Measurements from ENCODE around the gene ABCC3. TPM values are rescaled to one million over a fixed set of nuclear protein-coding genes. Genes with fewer than 3 reads are reported as not detected.

Gene ABCC3
- total RNA-seq, 1 experiment from 2014 or later, result 0.56 TPM

GRCh38 chr17:50638966-50639713, 4.5 kb downstream of the ABCC3 start:
- no TSS peak for BruUV-seq (replicated peaks)
- H3K9me3 ChIP-seq (ENCODE audit: low read depth, low read length, poor library complexity, severe bottlenecking), result no peaks in the 10 kb centered on the region
- H3K36me3 ChIP-seq (ENCODE audit: insufficient read depth, low read length, poor library complexity, severe bottlenecking), result no peaks in the 10 kb centered on the region
- DNase-seq (ENCODE audit: low spot score), result peak; percentile 94
- intact Hi-C loops (cut with micrococcal nuclease; ENCODE audit: unreplicated experiment), result no loop called here
- H3K4me3 ChIP-seq (ENCODE audit: low read depth, low read length, poor library complexity, severe bottlenecking), result no peak overlapping the region
- TF ChIP-seq CTCF (conservative IDR thresholded peaks at IDR 0.05; ENCODE audit: low read depth, low read length) (no peak), EZH2 (IDR thresholded peaks at IDR 0.05; ENCODE audit: borderline replicate concordance, low read depth, low read length, poor library complexity, severe bottlenecking) (no peak)
- peak overlapping the region; percentile 3 for H3K27ac ChIP-seq (ENCODE audit: low read depth, low read length, poor library complexity, severe bottlenecking)
- POLR2A ChIA-PET (ENCODE audit: low non-redundant PET), result interaction anchor here (0.6 kb wide), 2 partner anchors 82 to 322 kb away, joined by 3 to 5 read pairs; no protein-coding TSS in a partner anchor
- CTCF ChIA-PET, result interaction anchor here (0.6 to 1.9 kb wide), 2 partner anchors 13 to 67 kb away, joined by 7 to 8 read pairs; no protein-coding TSS in a partner anchor
- no peaks in the 10 kb centered on the region for H3K27me3 ChIP-seq (replicated peaks; ENCODE audit: insufficient read depth, low read depth, low read length, poor library complexity)
- peaks cover 34% of the 10 kb centered on the region for H3K4me1 ChIP-seq (ENCODE audit: insufficient read depth, low read length, poor library complexity, severe bottlenecking)

- ChIA-PET CTCF (no interaction called here), POLR2A (ENCODE audit: low non-redundant PET) (no interaction called here)
- no peak for DNase-seq (ENCODE audit: low spot score)
- no peak for TF ChIP-seq EZH2 (IDR thresholded peaks at IDR 0.05; ENCODE audit: borderline replicate concordance, low read depth, low read length, poor library complexity, severe bottlenecking)
- no peak for TF ChIP-seq CTCF (conservative IDR thresholded peaks at IDR 0.05; ENCODE audit: low read depth, low read length)
- BruUV-seq (replicated peaks), result no TSS peak
- intact Hi-C loops (cut with micrococcal nuclease; ENCODE audit: unreplicated experiment), result no loop called here
- Histone ChIP-seq H3K27ac (ENCODE audit: low read depth, low read length, poor library complexity, severe bottlenecking) (no peak overlapping the region), H3K9me3 (ENCODE audit: low read depth, low read length, poor library complexity, severe bottlenecking) (no peaks in the 10 kb centered on the region), H3K36me3 (ENCODE audit: insufficient read depth, low read length, poor library complexity, severe bottlenecking) (no peaks in the 10 kb centered on the region), H3K4me3 (ENCODE audit: low read depth, low read length, poor library complexity, severe bottlenecking) (no peak overlapping the region), H3K4me1 (ENCODE audit: insufficient read depth, low read length, poor library complexity, severe bottlenecking) (peaks cover 34% of the 10 kb centered on the region), H3K27me3 (replicated peaks; ENCODE audit: insufficient read depth, low read depth, low read length, poor library complexity) (no peaks in the 10 kb centered on the region)
Observed at GRCh38 chr17:50640686-50641351, 6.1 kb downstream of the ABCC3 start.

GRCh38 chr17:50641357-50641756, 6.7 kb downstream of the ABCC3 start:
- Histone ChIP-seq H3K36me3 (ENCODE audit: insufficient read depth, low read length, poor library complexity, severe bottlenecking) (no peaks in the 10 kb centered on the region), H3K4me3 (ENCODE audit: low read depth, low read length, poor library complexity, severe bottlenecking) (no peak overlapping the region), H3K27me3 (replicated peaks; ENCODE audit: insufficient read depth, low read depth, low read length, poor library complexity) (no peaks in the 10 kb centered on the region), H3K9me3 (ENCODE audit: low read depth, low read length, poor library complexity, severe bottlenecking) (no peaks in the 10 kb centered on the region), H3K27ac (ENCODE audit: low read depth, low read length, poor library complexity, severe bottlenecking) (no peak overlapping the region), H3K4me1 (ENCODE audit: insufficient read depth, low read length, poor library complexity, severe bottlenecking) (peaks cover 34% of the 10 kb centered on the region)
- intact Hi-C loops (cut with micrococcal nuclease; ENCODE audit: unreplicated experiment), result no loop called here
- ChIA-PET CTCF (no interaction called here), POLR2A (ENCODE audit: low non-redundant PET) (no interaction called here)
- no peak for TF ChIP-seq EZH2 (IDR thresholded peaks at IDR 0.05; ENCODE audit: borderline replicate concordance, low read depth, low read length, poor library complexity, severe bottlenecking)
- no peak for TF ChIP-seq CTCF (conservative IDR thresholded peaks at IDR 0.05; ENCODE audit: low read depth, low read length)
- no peak for DNase-seq (ENCODE audit: low spot score)
- BruUV-seq (replicated peaks), result no TSS peak

Measured in A673 (cell line).